ENCODE data around the gene IGFBP2.

Gene IGFBP2

DNA sequence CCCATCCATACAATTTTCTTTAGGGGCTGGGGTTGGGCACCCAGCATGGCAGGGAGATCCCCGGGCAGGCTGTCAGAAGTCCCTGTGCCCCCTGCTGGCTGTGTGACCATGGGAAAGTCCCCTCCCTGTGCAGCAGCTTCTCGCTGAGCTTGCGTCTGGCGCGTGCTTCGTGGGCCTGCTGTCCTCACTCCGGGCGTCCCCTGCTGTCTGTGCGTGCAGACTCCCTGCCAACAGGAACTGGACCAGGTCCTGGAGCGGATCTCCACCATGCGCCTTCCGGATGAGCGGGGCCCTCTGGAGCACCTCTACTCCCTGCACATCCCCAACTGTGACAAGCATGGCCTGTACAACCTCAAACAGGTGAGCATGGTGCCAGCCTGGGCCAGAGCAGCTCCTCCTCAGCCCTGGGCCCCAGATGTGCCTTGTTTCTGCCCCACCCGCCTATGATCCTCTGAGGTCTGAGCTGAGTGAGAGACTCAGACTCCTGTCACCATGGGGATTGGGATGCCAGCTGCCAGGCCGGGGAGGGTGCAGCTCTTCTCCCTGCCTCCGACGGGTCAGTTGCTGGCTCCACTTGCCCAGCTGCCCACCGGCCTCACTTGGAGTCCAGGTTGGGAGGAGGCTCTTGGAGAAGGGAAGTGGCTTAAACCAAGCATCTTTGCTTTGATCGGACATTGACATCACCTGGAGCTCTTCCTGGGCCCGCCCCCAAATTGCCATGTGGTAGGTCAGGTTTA lies 28.6 kb downstream of the IGFBP2 start:
- DNase-seq (ENCODE audit: low read depth in 2 of 2, low spot score in 1 of 2), result no peak

DNA sequence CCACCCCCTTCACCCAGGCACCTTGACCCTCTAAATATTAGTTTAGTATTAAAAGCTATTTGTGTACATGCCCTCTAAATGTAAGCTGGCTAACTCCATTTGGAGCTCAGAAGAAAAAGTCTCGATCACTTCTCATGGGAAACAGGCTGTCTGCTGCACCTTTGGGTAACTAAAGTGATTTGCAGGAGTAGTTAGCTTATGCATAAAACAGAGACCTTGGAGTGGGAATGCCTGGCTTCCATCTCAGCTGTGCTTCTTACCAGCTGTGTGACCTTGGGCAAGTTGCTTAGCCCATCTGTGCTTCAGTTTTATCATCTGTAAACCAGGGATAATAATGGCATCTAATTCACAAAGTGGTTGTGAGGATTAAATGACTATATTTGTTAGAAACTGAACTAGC lies 29.9 kb downstream of the IGFBP2 start:
- DNase-seq (ENCODE audit: low read depth in 2 of 2, low spot score in 1 of 2), result no peak

DNA sequence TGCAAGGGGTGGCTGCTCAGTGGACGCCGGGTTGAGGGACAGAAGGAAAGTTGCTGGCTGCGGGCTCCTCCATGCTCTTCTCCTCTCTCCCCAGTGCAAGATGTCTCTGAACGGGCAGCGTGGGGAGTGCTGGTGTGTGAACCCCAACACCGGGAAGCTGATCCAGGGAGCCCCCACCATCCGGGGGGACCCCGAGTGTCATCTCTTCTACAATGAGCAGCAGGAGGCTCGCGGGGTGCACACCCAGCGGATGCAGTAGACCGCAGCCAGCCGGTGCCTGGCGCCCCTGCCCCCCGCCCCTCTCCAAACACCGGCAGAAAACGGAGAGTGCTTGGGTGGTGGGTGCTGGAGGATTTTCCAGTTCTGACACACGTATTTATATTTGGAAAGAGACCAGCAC lies 30.6 kb downstream of the IGFBP2 start:
- DNase-seq (ENCODE audit: low read depth in 2 of 2, low spot score in 1 of 2), result no peak

DNA sequence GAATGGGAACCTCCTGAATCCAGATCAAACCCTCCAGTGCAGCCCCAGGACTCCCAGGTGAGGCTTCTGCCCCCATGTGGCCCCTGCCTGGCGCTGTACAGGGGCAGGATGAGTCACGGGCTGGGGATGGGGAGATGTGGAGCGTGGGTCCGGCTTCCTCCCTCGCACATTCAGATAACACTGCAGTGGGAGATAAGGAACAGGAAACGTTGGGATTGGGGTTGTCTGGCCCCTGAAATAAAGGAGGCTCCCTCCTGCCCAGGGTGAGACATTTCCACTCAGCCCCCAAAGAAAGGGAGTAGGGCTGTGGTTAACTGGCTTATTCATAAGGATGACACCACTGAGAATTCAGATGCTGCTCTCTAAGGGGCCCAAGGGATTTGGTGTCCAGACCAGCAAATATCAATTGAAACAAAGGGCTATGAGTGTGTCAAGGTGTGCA lies 31.4 kb downstream of the IGFBP2 start:
- no peak for DNase-seq (ENCODE audit: low read depth in 2 of 2, low spot score in 1 of 2)

DNA sequence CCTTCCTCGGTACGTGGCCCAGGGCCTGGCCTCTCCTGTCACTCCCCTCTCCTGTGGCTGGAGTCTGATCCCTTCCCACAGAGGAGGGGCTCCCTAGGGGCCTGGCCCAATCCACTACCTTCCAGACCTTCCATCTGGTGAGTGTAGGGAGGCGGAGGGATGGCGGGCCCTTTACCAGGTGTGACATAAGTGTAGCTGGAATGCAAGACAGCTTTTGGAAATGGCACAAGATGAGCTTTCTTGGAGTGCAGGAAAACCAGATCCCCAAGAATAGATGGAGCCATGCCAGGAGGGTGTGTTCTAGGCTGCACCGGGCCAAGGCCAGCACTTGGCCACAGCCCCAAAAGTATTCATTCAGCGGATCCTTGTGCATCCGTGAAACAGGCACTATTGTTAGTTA lies 32.0 kb downstream of the IGFBP2 start:
- DNase-seq (ENCODE audit: low read depth in 2 of 2, low spot score in 1 of 2), result no peak

DNA sequence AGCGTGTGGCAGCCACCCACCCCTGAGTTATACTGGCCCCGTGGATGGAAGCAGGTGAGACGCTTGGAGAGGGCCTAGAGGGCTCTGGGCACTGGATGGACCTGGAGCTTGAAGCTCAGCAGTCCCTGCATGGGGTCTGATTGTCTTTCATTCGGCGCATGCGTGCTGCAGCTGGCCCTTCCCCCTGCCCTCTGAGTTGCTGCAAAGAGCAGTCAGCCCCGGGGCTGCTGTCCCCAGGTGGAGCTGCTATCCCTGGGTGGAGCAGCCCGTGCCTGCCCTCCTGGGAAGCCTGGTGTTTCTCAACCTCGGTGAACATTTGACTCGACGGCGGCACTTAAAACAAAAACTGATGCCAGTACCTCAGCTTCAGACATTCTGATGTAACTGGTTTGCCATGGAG lies 32.5 kb downstream of the IGFBP2 start:
- no peak for DNase-seq (ENCODE audit: low read depth in 2 of 2, low spot score in 1 of 2)

DNA sequence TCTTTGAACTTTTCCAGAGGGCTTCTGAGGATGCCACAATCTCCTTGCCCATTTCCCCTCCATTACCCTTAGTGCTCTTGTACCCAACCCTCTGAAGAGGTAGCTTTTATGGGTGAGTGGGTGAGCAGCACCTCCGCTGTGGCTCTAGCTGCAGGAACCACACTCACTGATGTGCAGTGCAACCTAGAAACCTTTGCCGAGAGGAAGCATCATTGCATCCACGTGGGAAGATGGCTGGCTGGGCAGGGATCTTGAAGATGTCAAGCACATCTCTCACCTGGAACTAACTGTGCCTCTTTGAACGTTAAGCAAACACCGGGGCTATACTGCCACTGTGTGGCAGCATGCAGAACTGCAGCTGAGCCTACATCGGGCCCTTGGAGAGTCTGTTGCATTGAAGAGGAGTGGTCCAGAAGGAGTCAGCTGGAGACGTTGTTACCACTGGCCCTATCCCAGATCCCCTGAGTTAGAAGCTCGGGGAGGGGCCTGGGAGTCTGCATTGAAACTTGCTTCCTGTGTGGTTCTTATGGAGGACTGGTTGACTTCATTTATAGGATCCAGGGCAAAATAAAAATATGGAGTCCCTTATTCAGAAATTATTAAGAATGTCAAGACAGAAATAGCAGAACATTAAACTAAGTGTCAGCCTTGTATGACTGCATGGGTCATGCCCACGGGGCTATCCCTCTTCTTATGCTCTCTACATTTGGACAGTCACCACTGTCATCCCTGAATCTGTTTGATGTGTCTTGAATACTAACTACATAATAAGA lies 33.4 kb downstream of the IGFBP2 start:
- DNase-seq (ENCODE audit: low read depth in 2 of 2, low spot score in 1 of 2), result peak in 1 of 2 donors; percentile 27

DNA sequence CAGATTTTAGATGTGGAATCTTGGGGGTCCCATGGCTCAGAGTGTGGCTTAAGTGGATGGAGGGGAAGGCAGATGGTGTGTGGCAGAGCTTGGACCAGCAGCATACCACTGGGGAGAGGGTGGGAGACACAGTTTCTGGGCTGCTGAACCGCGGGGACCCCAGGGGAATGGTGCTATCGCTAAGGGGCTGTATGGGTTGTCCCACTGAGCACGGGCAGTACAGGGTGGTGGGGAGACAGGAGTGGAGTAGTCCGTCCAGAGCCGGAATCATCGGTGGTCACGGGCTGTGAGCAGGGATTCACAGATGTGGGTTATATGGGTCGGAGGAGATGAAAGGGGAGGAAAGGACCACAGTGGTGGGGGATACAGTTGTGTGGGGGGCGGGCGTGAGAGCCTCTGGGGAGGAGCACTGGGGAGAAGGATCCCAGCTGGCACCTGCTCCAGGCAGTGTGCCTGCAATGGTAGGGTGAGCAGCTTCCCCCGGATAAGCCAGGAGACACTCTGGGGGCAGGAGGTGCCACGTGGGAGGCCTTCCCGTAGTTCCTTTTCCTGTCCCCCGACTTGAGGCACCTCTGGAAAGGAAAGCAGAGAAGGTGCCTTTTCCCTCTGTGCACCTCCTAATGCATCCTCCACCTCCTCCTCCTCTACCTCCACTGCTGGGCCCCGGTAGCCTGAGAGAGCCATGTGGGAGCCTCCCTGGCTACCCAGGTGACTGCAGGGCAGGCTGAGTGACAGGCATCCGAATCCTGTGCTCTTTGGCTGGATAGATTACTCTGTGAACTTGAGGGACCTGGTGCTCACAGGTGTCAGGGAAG lies 37.3 kb downstream of the IGFBP2 start:
- no peak for DNase-seq (ENCODE audit: low read depth in 2 of 2, low spot score in 1 of 2)

DNA sequence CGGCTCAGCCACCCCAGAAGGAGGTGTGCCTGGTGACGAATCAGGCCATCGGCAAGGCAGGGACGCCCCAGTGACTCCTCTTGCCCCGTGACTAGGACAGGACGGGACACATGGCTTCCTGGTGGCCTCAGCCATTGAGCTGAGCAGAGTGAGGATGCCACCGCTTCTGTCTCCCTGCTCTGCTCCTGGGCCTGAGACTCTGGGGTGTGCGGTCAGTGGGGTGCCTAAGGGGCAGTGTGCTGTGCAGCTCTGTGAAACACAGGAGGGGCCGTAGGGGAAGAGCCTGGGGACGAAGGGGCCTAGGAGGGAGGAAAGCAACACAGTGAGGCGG lies 37.8 kb downstream of the IGFBP2 start:
- DNase-seq (ENCODE audit: low read depth in 2 of 2, low spot score in 1 of 2), result no peak

DNA sequence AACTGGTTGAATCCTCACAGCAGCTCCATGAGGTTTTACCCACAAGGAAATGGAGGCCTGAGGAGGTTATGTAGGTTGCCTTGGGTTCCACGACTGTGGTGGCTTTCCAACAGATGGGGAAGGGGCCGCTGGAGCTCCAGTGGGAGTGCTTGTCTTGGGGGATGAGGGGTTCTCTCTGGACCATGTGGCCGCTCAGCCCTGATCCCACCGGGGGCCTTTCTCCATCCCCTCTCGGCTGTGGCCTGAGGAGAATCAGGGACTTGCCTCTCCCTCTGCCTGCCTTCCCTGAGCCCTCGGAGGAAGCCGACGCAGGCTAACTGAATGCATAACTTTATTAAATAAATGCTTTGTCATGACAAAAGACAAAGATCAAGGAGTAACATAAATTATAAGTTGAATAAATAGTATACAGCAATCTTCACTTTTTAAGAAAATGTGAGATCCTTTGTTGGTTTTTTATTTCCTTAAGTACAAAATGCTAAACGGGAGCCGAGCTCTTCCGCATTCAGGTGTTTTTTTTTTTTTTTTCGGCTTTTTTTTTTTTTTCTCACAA lies 38.6 kb downstream of the IGFBP2 start:
- DNase-seq (ENCODE audit: low read depth in 2 of 2, low spot score in 1 of 2), result no peak

DNA sequence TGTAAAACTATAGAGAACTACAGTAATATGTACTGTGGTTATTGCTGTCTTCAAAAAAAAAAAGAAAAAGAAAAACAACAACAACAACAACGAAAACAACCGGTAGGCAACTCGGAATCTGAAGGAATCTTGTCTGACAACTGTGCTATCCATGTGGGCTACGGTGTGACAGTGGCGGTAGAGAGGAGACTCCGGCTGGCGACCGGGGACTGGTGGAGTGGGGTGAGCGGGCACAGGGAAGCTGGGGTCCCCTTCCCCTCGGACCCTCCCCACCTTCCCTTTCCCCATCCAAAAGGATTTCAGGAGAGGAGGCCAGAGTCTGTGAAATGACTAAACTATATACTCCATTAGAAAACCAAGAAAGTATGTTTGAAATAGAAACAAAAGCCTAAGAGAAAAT lies 39.2 kb downstream of the IGFBP2 start:
- no peak for DNase-seq (ENCODE audit: low read depth in 2 of 2, low spot score in 1 of 2)

DNA sequence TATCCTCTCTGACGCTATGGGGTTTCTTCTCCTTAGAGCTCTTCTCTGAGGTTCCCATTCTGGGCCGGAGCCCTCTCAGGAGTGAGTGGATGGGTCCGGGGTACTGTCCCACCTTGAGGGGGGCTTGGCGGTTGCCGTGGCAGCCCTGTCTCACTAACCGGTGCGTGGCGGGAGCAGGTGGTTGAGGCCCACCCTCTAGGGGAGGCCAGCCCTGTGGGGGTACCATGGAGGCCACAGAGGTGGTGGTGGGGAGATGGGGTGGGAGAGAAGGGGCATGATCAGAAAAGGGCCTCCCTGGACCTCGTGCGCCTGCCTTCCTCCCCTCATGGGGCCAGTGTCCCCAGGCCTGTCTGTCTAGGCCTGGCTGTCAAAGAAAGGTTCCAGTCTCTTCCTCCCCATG lies 39.8 kb downstream of the IGFBP2 start:
- DNase-seq (ENCODE audit: low read depth in 2 of 2, low spot score in 1 of 2), result no peak

DNA sequence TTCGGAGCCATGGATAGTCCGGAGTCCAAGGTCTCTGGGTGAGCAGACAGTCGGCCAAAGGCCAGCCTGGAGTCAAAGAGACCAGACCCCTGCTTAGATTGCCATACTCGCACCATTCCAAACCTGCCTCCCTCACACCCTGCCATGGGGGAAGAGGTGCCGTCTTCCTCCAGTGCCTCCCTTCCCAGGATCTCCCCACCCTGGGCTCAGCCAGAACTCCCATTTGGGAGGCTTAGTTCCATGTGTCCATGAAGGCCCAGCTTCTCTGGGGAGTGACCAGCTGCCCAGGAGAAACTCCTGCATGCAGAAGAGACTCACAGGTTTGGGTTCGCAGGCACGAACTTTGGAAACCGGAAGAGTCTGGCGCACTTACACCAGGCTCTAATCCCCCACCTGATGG lies 40.4 kb downstream of the IGFBP2 start:
- DNase-seq (ENCODE audit: low read depth in 2 of 2, low spot score in 1 of 2), result no peak

DNA sequence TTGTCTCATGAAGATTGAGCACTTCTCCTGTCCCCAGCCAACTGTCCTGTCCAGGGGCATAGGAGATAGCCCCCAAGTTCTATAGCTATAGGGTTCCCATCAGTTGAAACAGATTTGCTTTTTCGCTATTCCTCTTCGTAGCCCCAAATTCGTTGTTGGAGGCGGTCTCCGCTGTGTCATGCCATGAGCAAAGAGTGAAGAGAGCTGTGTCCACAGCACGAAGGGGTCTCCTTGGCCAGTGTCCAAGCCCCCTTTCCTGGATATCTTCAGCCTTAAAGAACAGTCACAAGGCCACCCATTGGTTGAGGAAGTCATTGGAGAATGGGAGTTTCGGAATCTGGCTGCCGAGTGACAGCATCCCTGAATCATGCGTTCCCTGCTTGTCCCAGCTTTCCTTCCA lies 41.2 kb downstream of the IGFBP2 start:
- DNase-seq (ENCODE audit: low read depth in 2 of 2, low spot score in 1 of 2), result no peak

DNA sequence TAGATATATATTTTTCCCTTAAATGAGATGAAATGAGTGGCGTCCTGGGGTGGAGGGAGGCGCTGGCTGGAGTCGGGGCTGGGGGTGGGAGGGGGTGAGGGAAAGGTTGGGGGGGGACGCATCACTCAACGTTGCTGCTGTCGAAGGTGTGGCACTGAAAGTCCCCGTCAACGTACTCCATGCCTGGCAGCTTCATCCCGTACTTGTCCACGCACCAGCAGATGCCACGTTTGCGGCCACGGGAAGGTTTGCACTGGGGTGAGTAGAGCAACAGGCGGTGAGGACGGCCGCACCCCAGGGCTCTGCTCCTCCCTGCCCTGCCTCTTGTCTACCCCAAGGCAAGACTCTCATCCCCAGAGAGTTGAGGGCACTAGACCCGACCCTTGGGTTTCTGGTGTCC lies 43.4 kb downstream of the IGFBP2 start:
- DNase-seq (ENCODE audit: low read depth in 2 of 2, low spot score in 1 of 2), result no peak

DNA sequence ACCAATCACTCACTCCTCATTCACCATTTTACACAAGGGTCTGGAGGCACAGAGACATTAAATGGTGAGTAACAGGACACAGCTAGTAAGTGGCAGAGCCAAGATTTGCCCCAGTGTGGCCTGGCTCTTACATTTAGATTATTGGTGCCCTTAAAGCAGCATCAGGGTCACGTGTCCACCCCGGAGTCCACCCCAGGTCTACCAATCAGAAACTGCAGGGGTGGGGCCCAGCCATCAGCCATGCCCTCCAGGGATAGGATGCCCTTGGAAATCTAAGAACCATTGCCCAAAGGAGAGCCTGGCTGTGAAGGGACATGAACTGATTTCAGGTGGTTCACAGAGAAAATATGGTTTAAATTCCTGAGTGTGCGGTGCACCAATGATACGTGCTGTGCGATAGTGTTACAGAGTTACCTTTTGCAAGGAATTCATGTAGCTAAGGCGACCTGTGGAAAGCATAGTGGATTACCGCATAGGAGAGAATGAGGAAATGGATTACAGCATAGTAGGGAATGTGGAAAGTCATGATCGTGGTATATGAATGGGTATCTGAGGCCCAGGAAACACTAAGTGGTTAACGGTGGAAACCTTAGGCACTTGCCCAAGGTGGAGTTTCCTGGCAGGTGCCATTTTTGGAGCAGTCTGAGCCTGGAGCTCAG lies 44.3 kb downstream of the IGFBP2 start:
- no peak for DNase-seq (ENCODE audit: low read depth in 2 of 2, low spot score in 1 of 2)

DNA sequence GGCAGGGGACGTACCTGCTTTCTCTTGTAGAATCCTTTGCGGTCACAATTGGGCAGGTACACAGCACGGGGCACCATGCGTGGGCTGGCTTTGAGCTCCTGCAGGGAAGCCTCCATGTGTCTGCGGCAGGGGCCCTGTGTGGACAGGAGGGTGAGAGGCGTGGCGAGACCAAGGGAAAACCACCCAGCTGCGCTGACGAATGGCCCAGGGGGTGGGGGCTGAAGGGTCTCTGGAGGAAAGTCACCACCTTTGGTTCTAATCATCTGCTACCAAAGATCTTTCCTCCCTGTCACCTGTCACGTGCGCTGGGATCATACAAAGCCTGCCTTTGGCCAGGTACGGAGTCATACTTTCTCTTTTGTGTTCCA lies 44.9 kb downstream of the IGFBP2 start:
- no peak for DNase-seq (ENCODE audit: low read depth in 2 of 2, low spot score in 1 of 2)

DNA sequence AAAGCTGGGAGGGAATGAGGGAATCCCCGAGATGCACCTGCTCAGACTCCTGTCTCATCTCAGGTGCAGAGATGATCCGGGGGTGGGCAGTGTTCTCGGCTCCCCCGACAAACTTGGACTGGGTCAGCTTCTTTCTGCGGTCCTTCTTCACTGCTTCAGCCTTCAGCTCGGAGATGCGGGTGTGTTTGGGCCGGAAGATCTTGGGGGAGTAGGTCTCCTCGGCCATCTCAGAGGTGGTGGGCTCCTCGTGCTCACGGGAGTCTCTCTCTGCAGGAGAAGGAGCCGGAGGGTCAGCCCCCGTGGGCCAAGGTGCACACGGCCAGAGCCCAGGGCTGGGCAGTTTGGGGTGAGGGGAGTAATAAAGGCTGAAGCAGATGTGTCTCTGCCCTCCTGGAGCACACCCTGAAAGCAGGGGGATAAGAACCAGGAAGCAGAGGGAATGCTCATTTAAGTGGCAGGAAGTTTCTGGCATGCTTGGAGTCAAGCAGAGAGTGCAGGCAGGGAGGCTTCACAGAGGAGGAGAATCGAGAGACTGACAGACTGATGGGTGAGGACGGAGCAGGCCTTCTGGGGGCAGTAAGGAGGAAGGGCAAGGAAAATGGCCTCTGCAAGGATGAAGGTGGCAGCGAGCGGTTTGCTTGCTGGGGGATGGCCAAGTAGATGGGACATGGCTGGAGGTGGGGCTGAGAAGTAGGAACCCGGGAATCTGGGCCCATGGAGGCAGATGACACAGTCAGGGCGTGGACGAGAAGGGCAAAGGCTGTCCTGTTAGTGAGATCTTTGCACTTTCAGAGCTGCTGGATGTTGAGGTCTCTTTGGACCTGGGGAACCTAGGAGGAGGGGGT lies 45.8 kb downstream of the IGFBP2 start:
- no peak for DNase-seq (ENCODE audit: low read depth in 2 of 2, low spot score in 1 of 2)

DNA sequence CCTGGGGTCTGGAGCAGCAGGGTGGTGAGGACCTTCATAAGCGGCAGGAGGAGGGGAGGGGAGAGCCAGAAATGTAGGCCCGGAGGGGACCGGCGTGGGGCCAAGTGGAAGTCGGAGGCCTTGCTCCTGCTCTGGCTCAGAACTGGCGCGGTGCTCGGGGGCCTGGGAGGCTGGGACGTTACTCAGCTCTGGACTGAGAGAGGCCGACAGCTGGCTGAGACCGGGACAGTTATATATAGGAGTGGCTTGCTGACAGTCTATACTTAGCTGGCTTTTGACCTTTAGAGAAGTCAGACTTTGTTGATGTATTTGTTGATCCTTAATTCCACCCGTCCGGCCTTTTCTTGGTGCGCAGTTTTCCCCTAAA lies 46.4 kb downstream of the IGFBP2 start:
- no peak for DNase-seq (ENCODE audit: low read depth in 2 of 2, low spot score in 1 of 2)

DNA sequence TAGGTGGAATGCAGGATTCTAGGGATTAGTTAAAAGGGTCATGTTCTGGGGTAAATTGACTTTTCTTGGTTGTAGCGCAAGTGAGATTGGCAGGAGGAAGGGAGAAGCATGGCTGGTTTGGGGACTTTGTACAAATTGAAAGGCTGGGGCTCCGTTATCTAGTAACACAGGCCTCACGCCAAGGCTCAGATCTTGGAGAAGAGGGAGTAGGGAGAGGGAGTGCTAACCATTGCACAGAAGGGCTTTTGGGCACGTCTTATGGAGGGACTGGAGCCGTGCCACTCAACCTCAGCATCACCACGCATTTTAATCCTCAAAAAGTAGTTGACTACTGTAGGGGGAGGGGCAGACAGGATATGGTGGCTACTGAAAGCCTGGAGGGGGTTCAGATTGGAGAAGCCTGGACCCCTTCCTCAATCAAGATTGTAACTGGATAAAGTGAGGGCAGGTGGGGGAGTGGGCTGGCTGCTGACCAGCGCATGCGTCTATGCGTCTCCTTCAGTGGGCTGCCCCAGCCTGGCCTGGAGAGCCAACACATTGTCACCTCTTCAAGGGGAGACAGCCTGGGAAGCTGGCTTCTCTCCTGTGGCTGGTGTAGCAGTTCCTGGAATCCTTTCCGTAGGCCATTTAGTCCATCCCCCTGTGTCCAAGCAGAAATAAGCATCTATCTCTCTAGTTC lies 47.9 kb downstream of the IGFBP2 start:
- DNase-seq (ENCODE audit: low read depth in 2 of 2, low spot score in 1 of 2), result no peak
